HG02943 (cell line): Measurements from ENCODE around the gene LRIT1.
A peak's percentile ranks its signal among the peaks of the same experiment; 100 is the strongest.

Experiments
- ATAC-seq: cut with Tn5 transposase; IDR thresholded peaks from one replicate; pipeline ENCODE4 v1.9.1; 2021; ENCODE audit warnings: mild to moderate bottlenecking, low read depth, moderate library complexity; ENCODE audit not compliant: unreplicated experiment

The LRIT1 gene

GRCh38 chr10:84194424-84195043 is 46.8 kb downstream of the LRIT1 start, which contains the start of gene CDHR1:
Gene CDHR1, plus strand, starts transcription at chr10:84194537. Its CDS starts 224 bp downstream, at chr10:84194761.
- peak; percentile 66 for ATAC-seq

GRCh38 chr10:84193846-84194423 is 47.4 kb downstream of the LRIT1 start:
- no peak for ATAC-seq

GRCh38 chr10:84193327-84193726 is 48.0 kb downstream of the LRIT1 start:
- ATAC-seq = no peak

GRCh38 chr10:84191106-84191505 is 50.2 kb downstream of the LRIT1 start:
- ATAC-seq = no peak

GRCh38 chr10:84190621-84191020 is 50.7 kb downstream of the LRIT1 start:
- no peak for ATAC-seq

- ATAC-seq = no peak
These were observed 52.5 kb downstream of the LRIT1 start for GRCh38 chr10:84188815-84189214.

- ATAC-seq = no peak
These were observed 55.7 kb downstream of the LRIT1 start for GRCh38 chr10:84185526-84186175.

GRCh38 chr10:84184517-84184916 is 56.8 kb downstream of the LRIT1 start:
- ATAC-seq = no peak

- no peak for ATAC-seq
These were observed 59.7 kb downstream of the LRIT1 start for GRCh38 chr10:84181631-84182030.
